Panc1 (cell line): ENCODE data around the gene CDC45. TPM values are rescaled to one million over a fixed set of nuclear protein-coding genes. Genes with fewer than 3 reads are reported as not detected.

Source experiments
- ATAC-seq: fragments of 200-7000 bp; cut with Tn5 transposase; 2 replicates; pipeline ENCODE4 v1.9.1; 2020; ENCODE audit warnings: mild to moderate bottlenecking, moderate library complexity
- BruUV-seq: library from RNA; stranded (reverse); fragments of 400-500 nt; replicated peaks from 2 replicates; lab custom pipeline; 2021; lab: Mats Ljungman, UMichigan
- CTCF ChIA-PET: fragments of 300-600 bp; sonication (Branson Sonifier 250); formaldehyde crosslinking; loops from one replicate; lab custom pipeline; 2022; ENCODE audit warnings: antibody characterized with exemption; lab: Charles Lee
- POLR2A ChIA-PET: fragments of 300-600 bp; sonication (Branson Sonifier 250); formaldehyde crosslinking; loops from one replicate; lab custom pipeline; 2022; ENCODE audit warnings: antibody characterized with exemption; lab: Charles Lee
- DNase-seq: peaks from one replicate; pipeline ENCODE4 v3.0.0-alpha.2; 2010; ENCODE audit warnings: low read depth, low spot score
- H3K27ac ChIP-seq: 2 replicates; pipeline ENCODE4 v1.5.1; 2011; ENCODE audit warnings: mild to moderate bottlenecking, low read length, inconsistent platforms
- H3K27me3 ChIP-seq: fragments of 200-500 bp; sonication (Bioruptor generic); 2 replicates; pipeline ENCODE4 v1.6.0; 2014; ENCODE audit warnings: low read length, inconsistent platforms; ENCODE audit not compliant: control insufficient read depth, insufficient read depth
- H3K36me3 ChIP-seq: fragments of 200-500 bp; sonication (Bioruptor generic); 2 replicates; pipeline ENCODE4 v1.5.1; 2014; ENCODE audit warnings: inconsistent platforms, mild to moderate bottlenecking, low read length, moderate library complexity; ENCODE audit not compliant: control insufficient read depth, insufficient read depth
- H3K4me1 ChIP-seq: 2 replicates; pipeline ENCODE4 v1.5.1; 2011; ENCODE audit warnings: inconsistent platforms, mild to moderate bottlenecking, low read length, moderate library complexity; ENCODE audit not compliant: control insufficient read depth, insufficient read depth
- H3K4me3 ChIP-seq, 2 experiments: 2 replicates each; pipeline ENCODE4 v1.5.1; 2011 to 2012; ENCODE audit warnings: low read depth in 2 of 2, low read length in 2 of 2, mild to moderate bottlenecking in 2 of 2, inconsistent platforms in 1 of 2, moderate library complexity in 1 of 2
- H3K9me3 ChIP-seq: fragments of 200-500 bp; sonication (Bioruptor generic); 2 replicates; pipeline ENCODE4 v1.5.1; 2014; ENCODE audit warnings: low read depth, mild to moderate bottlenecking, inconsistent platforms, low read length, moderate library complexity; ENCODE audit not compliant: control insufficient read depth, insufficient read depth
- CTCF ChIP-seq: fragments of 450-650 bp; IDR thresholded peaks from 2 replicates; pipeline ENCODE4 v1.5.1; 2017; ENCODE audit warnings: mild to moderate bottlenecking
- POLR2AphosphoS5 ChIP-seq: IDR thresholded peaks from 2 replicates; pipeline ENCODE4 v1.6.1; 2012; ENCODE audit warnings: mild to moderate bottlenecking, low read depth, low read length, moderate library complexity
- REST ChIP-seq, 2 experiments: IDR thresholded peaks; 2 replicates each; pipeline ENCODE4 v1.6.1; 2011 to 2012; ENCODE audit warnings: low read depth in 2 of 2, control low read depth in 1 of 2, low read length in 1 of 2, mild to moderate bottlenecking in 1 of 2, moderate library complexity in 1 of 2; ENCODE audit not compliant: insufficient read depth in 1 of 2
- SIN3A ChIP-seq: IDR thresholded peaks from 2 replicates; pipeline ENCODE4 v1.6.1; 2012; ENCODE audit warnings: low read depth, mild to moderate bottlenecking, low read length, moderate library complexity, borderline replicate concordance; ENCODE audit not compliant: insufficient read depth
- TCF7L2 ChIP-seq: IDR thresholded peaks from 2 replicates; pipeline ENCODE4 v1.6.1; 2011; ENCODE audit warnings: mild to moderate bottlenecking, low read depth, low read length, inconsistent platforms
- in situ Hi-C: cut with HindIII; loops from 2 replicates; pipeline ENCODE4 v1.10.0; 2016; ENCODE audit warnings: low sequenced_read_pairs, low pct_unique_long_range_greater_than_20kb
- intact Hi-C: fragments of 100-400 bp; cut with micrococcal nuclease; formaldehyde crosslinking; loops from one replicate; pipeline ENCODE4 v1.10.0; 2022; ENCODE audit not compliant: unreplicated experiment
- total RNA-seq: library from RNA; stranded (reverse); gene quantifications from one replicate; pipeline ENCODE4 v1.2.1, GENCODE V29; 2021; ENCODE audit not compliant: unreplicated experiment

CDC45 gene
- total RNA-seq, 1 experiment from 2014 or later = 26.1 TPM

GRCh38 chr22:19533857-19534256 lies 54.1 kb downstream of the CDC45 start:
- ATAC-seq = no peak
- no TSS peak for BruUV-seq
- Histone ChIP-seq H3K9me3 (no peaks in the 10 kb centered on the region), H3K36me3 (no peaks in the 10 kb centered on the region), H3K4me3 (no peak overlapping the region), H3K27ac (no peak overlapping the region), H3K4me1 (no peaks in the 10 kb centered on the region), H3K27me3 (no peaks in the 10 kb centered on the region)
- POLR2A ChIA-PET = no interaction called here
- TF ChIP-seq CTCF = no peak
- no peak for TF ChIP-seq TCF7L2
- no peak for TF ChIP-seq POLR2AphosphoS5
- no peak for TF ChIP-seq SIN3A
- no peak for TF ChIP-seq REST (IDR thresholded peaks at IDR 0.05; ENCODE audit: insufficient read depth in 1 of 2, low read depth in 2 of 2, low read length in 1 of 2)
- intact Hi-C loops (no loop called here), in situ Hi-C loops (no loop called here)
- CTCF ChIA-PET = no interaction called here
- no peak for DNase-seq

GRCh38 chr22:19535001-19535400 lies 55.3 kb downstream of the CDC45 start:
- H3K27ac ChIP-seq = no peak overlapping the region
- no peaks in the 10 kb centered on the region for H3K9me3 ChIP-seq
- POLR2A ChIA-PET = no interaction called here
- H3K4me3 ChIP-seq = no peak overlapping the region
- TF ChIP-seq POLR2AphosphoS5 = no peak
- TF ChIP-seq REST (IDR thresholded peaks at IDR 0.05; ENCODE audit: insufficient read depth in 1 of 2, low read depth in 2 of 2, low read length in 1 of 2) = no peak
- no peak for TF ChIP-seq SIN3A
- no peak for TF ChIP-seq CTCF
- TF ChIP-seq TCF7L2 = no peak
- H3K36me3 ChIP-seq = no peaks in the 10 kb centered on the region
- intact Hi-C loops (no loop called here), in situ Hi-C loops (no loop called here)
- CTCF ChIA-PET = no interaction called here
- no TSS peak for BruUV-seq
- no peaks in the 10 kb centered on the region for H3K27me3 ChIP-seq
- DNase-seq (no peak), ATAC-seq (no peak)
- no peaks in the 10 kb centered on the region for H3K4me1 ChIP-seq
